ENCODE data around the gene WDFY4. TPM values are rescaled to one million over a fixed set of nuclear protein-coding genes. Genes with fewer than 3 reads are reported as not detected.

WDFY4 gene
- total RNA-seq, 1 experiment from 2014 or later = 0.23 TPM

GRCh38 chr10:48742891-48743860 is 58.5 kb downstream of the WDFY4 start:
- ChIA-PET CTCF (no interaction called here), POLR2A (no interaction called here)
- ATAC-seq = no peak
- BruUV-seq (replicated peaks) = no TSS peak
- no peak overlapping the region for H3K4me3 ChIP-seq (ENCODE audit: low read depth in 2 of 2, low read length in 2 of 2)
- no peaks in the 10 kb centered on the region for H3K4me1 ChIP-seq (ENCODE audit: control insufficient read depth, insufficient read depth, low read length)
- no peak for TF ChIP-seq POLR2AphosphoS5 (IDR thresholded peaks at IDR 0.05; ENCODE audit: low read depth, low read length)
- TF ChIP-seq TCF7L2 (IDR thresholded peaks at IDR 0.05; ENCODE audit: low read depth, low read length) = no peak
- no peak for TF ChIP-seq REST (IDR thresholded peaks at IDR 0.05; ENCODE audit: insufficient read depth in 1 of 2, low read depth in 2 of 2, low read length in 1 of 2)
- TF ChIP-seq CTCF (IDR thresholded peaks at IDR 0.05) = no peak
- TF ChIP-seq SIN3A (IDR thresholded peaks at IDR 0.05; ENCODE audit: borderline replicate concordance, insufficient read depth, low read depth, low read length) = no peak
- no peaks in the 10 kb centered on the region for H3K36me3 ChIP-seq (ENCODE audit: control insufficient read depth, insufficient read depth, low read length)
- H3K9me3 ChIP-seq (ENCODE audit: control insufficient read depth, insufficient read depth, low read depth, low read length) = no peaks in the 10 kb centered on the region
- H3K27ac ChIP-seq (ENCODE audit: low read length) = no peak overlapping the region
- DNase-seq (ENCODE audit: low read depth, low spot score) = no peak
- intact Hi-C loops (cut with micrococcal nuclease; ENCODE audit: unreplicated experiment) (no loop called here), in situ Hi-C loops (cut with HindIII; ENCODE audit: low pct_unique_long_range_greater_than_20kb, low sequenced_read_pairs) (no loop called here)
- no peaks in the 10 kb centered on the region for H3K27me3 ChIP-seq (ENCODE audit: control insufficient read depth, insufficient read depth, low read length)

- no peak for DNase-seq (ENCODE audit: low read depth, low spot score)
- intact Hi-C loops (cut with micrococcal nuclease; ENCODE audit: unreplicated experiment) = no loop called here
- Histone ChIP-seq H3K27ac (ENCODE audit: low read length) (no peak overlapping the region), H3K4me3 (ENCODE audit: low read depth in 2 of 2, low read length in 2 of 2) (no peak overlapping the region), H3K4me1 (ENCODE audit: control insufficient read depth, insufficient read depth, low read length) (no peaks in the 10 kb centered on the region), H3K36me3 (ENCODE audit: control insufficient read depth, insufficient read depth, low read length) (no peaks in the 10 kb centered on the region), H3K27me3 (ENCODE audit: control insufficient read depth, insufficient read depth, low read length) (no peaks in the 10 kb centered on the region), H3K9me3 (ENCODE audit: control insufficient read depth, insufficient read depth, low read depth, low read length) (no peaks in the 10 kb centered on the region)
- no peak for TF ChIP-seq SIN3A (IDR thresholded peaks at IDR 0.05; ENCODE audit: borderline replicate concordance, insufficient read depth, low read depth, low read length)
- ChIA-PET POLR2A (no interaction called here), CTCF (no interaction called here)
- no peak for ATAC-seq
- in situ Hi-C loops (cut with HindIII; ENCODE audit: low pct_unique_long_range_greater_than_20kb, low sequenced_read_pairs) = no loop called here
- no TSS peak for BruUV-seq (replicated peaks)
These were observed 59.9 kb downstream of the WDFY4 start for GRCh38 chr10:48744587-48744986.

GRCh38 chr10:48745662-48746245 is 61.1 kb downstream of the WDFY4 start:
- ChIA-PET POLR2A (no interaction called here), CTCF (no interaction called here)
- no peak overlapping the region for H3K27ac ChIP-seq (ENCODE audit: low read length)
- no peaks in the 10 kb centered on the region for H3K36me3 ChIP-seq (ENCODE audit: control insufficient read depth, insufficient read depth, low read length)
- intact Hi-C loops (cut with micrococcal nuclease; ENCODE audit: unreplicated experiment) = no loop called here
- H3K9me3 ChIP-seq (ENCODE audit: control insufficient read depth, insufficient read depth, low read depth, low read length) = no peaks in the 10 kb centered on the region
- H3K27me3 ChIP-seq (ENCODE audit: control insufficient read depth, insufficient read depth, low read length) = no peaks in the 10 kb centered on the region
- DNase-seq (ENCODE audit: low read depth, low spot score) = no peak
- no TSS peak for BruUV-seq (replicated peaks)
- in situ Hi-C loops (cut with HindIII; ENCODE audit: low pct_unique_long_range_greater_than_20kb, low sequenced_read_pairs) = no loop called here
- no peak for ATAC-seq
- H3K4me3 ChIP-seq (ENCODE audit: low read depth in 2 of 2, low read length in 2 of 2) = no peak overlapping the region
- TF ChIP-seq CTCF (IDR thresholded peaks at IDR 0.05) (peak; percentile 37), POLR2AphosphoS5 (IDR thresholded peaks at IDR 0.05; ENCODE audit: low read depth, low read length) (no peak)
- H3K4me1 ChIP-seq (ENCODE audit: control insufficient read depth, insufficient read depth, low read length) = no peaks in the 10 kb centered on the region
